ENCODE results near the gene KLHL30. TPM values are rescaled to one million over a fixed set of nuclear protein-coding genes. Genes with fewer than 3 reads are reported as not detected.

Gene KLHL30
- total and polyA plus RNA-seq, 12 donors, result 0.10 to 4.3 (median 0.16) TPM; not detected in 4

DNA sequence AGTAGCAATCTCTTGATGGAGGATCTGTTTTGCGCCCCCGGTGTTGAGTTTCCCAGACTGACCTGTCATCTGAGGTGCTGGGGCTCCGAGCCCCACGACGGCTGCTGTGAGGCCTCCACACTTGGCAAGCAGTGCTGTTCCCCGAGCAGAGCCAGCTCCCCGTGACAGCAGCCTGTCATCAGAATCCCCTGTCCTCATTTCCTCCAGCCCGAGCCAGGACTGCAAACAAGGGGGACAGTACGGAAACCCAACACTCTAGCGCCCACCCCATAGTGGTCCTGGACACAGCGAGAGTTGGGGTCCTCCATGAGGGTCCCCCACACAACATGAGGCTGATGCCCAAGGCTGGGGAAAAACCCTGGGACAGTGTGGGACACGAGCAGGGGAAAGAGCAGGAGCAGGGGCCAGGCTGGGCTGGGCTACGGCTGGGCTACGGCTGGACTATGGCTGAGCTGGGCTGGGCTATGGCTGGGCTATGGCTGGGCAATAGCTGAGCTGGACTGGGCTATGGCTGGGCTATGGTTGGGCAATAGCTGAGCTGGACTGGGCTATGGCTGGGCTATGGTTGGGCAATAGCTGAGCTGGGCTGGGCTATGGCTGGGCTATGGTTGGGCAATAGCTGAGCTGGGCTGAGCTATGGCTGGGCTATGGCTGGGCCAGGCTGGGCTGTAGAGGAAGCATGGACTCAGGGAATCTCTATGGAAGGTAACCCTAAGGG lies 1.5 kb upstream of the KLHL30 start:
- Histone ChIP-seq H3K27me3 (no peaks in the 10 kb centered on the region), H3K9me3 (replicated peaks in 1 of 3) (no peaks in the 10 kb centered on the region), H3K36me3 (replicated peaks in 1 of 2) (no peaks in the 10 kb centered on the region), H3K27ac (no peak overlapping the region), H3K4me3 (no peak overlapping the region), H3K4me1 (replicated peaks in 1 of 2) (no peaks in the 10 kb centered on the region)
- WGBS, 4 donors, result 68 to 75% (median 72%) methylated on average over 14 of the region's 14 CpGs
- peak in 6 of 7 donors; percentile 37 to 82 (median 50) for DNase-seq
- intact Hi-C loops (cut with DNase I), result no loop called here
- no peak for TF ChIP-seq POLR2A (IDR thresholded peaks at IDR 0.05)
- TF ChIP-seq, protein P1, sequence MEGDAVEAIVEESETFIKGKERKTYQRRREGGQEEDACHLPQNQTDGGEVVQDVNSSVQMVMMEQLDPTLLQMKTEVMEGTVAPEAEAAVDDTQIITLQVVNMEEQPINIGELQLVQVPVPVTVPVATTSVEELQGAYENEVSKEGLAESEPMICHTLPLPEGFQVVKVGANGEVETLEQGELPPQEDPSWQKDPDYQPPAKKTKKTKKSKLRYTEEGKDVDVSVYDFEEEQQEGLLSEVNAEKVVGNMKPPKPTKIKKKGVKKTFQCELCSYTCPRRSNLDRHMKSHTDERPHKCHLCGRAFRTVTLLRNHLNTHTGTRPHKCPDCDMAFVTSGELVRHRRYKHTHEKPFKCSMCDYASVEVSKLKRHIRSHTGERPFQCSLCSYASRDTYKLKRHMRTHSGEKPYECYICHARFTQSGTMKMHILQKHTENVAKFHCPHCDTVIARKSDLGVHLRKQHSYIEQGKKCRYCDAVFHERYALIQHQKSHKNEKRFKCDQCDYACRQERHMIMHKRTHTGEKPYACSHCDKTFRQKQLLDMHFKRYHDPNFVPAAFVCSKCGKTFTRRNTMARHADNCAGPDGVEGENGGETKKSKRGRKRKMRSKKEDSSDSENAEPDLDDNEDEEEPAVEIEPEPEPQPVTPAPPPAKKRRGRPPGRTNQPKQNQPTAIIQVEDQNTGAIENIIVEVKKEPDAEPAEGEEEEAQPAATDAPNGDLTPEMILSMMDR (IDR thresholded peaks at IDR 0.05), result no peak

DNA sequence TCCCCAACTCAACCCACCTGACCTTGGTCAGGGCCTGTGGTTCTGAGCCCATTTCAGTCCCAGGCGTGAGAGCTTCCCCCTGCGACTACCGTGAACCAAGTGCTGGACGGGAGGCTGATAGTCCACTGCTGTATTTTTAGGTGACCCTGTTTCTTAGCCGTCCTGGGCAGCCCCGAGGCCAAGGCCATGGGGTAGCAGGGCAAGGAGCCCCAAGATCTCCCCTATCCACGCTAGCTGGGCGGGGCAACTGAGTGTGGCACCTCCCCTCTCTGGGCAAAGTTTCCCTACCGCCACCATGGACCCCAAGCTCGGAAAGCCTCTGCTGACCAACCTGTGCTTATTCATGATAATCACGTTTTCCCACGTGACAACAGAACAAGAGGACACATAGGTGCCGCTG lies 583 bp upstream of the KLHL30 start:
- 68 to 94% (median 89%) methylated on average over 5 to 13 of the region's 13 CpGs for WGBS, 4 donors
- no peak for DNase-seq
- no peak for TF ChIP-seq POLR2A (IDR thresholded peaks at IDR 0.05)
- TF ChIP-seq, protein P1 (IDR thresholded peaks at IDR 0.05), result no peak
- Histone ChIP-seq H3K9me3 (replicated peaks in 1 of 3) (no peaks in the 10 kb centered on the region), H3K27ac (no peak overlapping the region), H3K4me1 (replicated peaks in 1 of 2) (no peaks in the 10 kb centered on the region), H3K27me3 (no peaks in the 10 kb centered on the region), H3K4me3 (no peak overlapping the region), H3K36me3 (replicated peaks in 1 of 2) (no peaks in the 10 kb centered on the region)
- intact Hi-C loops (cut with DNase I), result no loop called here

DNA sequence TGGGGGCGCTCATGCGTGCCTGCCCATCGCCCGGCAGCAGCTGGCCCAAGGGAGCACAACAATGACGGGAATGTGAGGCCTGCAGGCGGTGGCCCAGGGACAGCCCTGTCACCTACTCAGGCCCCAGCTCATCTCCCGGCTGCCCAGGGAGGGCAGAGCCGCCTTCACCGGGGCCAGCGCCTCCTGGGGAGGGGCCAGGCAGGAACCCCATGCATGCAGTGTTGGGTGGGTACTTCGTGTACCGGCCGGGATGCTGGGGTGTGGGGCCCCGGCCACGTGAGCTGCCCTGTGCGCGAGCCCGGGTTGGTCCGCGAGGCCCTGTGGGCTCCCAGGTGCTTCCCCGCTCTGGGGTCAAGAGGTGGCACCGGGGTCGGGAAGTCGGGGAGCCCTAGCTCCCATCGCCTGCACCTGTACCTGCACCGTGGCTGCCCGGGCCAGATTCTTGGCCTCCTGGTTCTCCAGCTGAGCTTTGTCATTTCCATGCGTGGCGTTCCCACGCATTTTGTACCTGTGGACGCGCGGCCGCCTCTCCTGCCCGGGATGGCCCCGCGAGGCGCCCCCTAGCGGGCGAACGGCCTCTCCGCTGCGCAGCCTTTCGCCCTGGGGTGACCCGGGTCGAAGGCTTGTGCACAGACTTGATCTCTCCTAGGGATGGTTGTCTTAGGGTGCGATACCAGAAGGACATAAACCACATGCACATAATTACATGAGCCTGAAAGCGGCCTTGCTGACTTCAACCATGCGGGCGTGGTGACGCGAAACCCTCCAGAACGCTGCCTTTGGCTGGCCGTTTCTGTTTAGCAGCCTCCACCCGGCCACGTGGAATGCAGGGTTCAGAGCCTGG lies 950 bp downstream of the KLHL30 start:
- 62 to 68% (median 66%) methylated on average over 35 to 56 of the region's 56 CpGs for WGBS, 4 donors
- Histone ChIP-seq H3K9me3 (replicated peaks in 1 of 3) (no peaks in the 10 kb centered on the region), H3K4me1 (replicated peaks in 1 of 2) (no peaks in the 10 kb centered on the region), H3K27ac (no peak overlapping the region), H3K27me3 (no peaks in the 10 kb centered on the region), H3K36me3 (replicated peaks in 1 of 2) (no peaks in the 10 kb centered on the region), H3K4me3 (no peak overlapping the region)
- DNase-seq, result no peak
- TF ChIP-seq POLR2A (IDR thresholded peaks at IDR 0.05), result no peak
- TF ChIP-seq, protein P1 (IDR thresholded peaks at IDR 0.05), result peak in 3 of 6 experiments; percentile 10 to 45 (median 23)
- intact Hi-C loops (cut with DNase I), result no loop called here

DNA sequence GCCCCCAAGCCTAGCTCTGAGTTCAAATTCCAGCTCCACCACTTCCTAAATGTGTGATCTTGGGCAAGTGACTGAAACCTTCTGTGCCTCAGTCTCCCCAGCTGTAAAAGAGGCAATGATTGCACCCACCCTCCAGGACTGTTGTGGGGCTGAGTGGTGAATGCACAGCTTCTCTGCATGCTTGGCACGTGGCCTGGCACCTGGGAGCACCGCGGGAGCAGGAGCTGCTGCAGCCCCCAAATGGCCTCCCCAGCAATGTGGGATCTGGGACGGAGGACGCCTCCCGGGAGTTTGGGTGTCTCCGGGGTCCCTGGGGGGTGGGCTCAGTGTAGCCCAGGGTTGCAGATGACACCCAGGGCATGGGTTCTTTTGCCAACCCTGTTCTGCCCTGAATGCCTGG lies 1.6 kb downstream of the KLHL30 start:
- Histone ChIP-seq H3K27ac (no peak overlapping the region), H3K9me3 (replicated peaks in 1 of 3) (no peaks in the 10 kb centered on the region), H3K4me1 (replicated peaks in 1 of 2) (no peaks in the 10 kb centered on the region), H3K27me3 (no peaks in the 10 kb centered on the region), H3K36me3 (replicated peaks in 1 of 2) (no peaks in the 10 kb centered on the region), H3K4me3 (no peak overlapping the region)
- DNase-seq, result no peak
- TF ChIP-seq, protein P1 (IDR thresholded peaks at IDR 0.05), result no peak
- no peak for TF ChIP-seq POLR2A (IDR thresholded peaks at IDR 0.05)
- 82 to 92% (median 85%) methylated on average over 2 to 7 of the region's 7 CpGs; no CpG with 5 or more reads in 1 of the 4 donors for WGBS, 4 donors
- intact Hi-C loops (cut with DNase I), result no loop called here

All from adrenal gland (tissue), 12 donors.